A549 (cell line): Measurements from ENCODE around the gene COPZ2. TPM values are rescaled to one million over a fixed set of nuclear protein-coding genes. Genes with fewer than 3 reads are reported as not detected.
"Not testable (repeated sequence)": the region's sequence is repeated elsewhere in the genome, so short reads cannot be mapped to it uniquely, and the experiment has no call there.

Source experiments
- ATAC-seq, 2 experiments: fragments of 200-7000 bp in 1 of 2; fragments of >200 bp in 1 of 2; cut with Nextera tagmentation in 1 of 2; cut with Tn5 transposase in 1 of 2; 3 replicates each; pipeline versions ENCODE4 v1.8.0 to v1.9.1; 2018 to 2020; ENCODE audit warnings: mild to moderate bottlenecking in 1 of 2, moderate library complexity in 1 of 2
- CTCF ChIA-PET: fragments of 300-600 bp; sonication (Branson Sonifier 250); formaldehyde crosslinking; extraction: SDS; loops from one replicate; lab custom pipeline; 2021; ENCODE audit warnings: antibody characterized with exemption, inconsistent platforms; lab: Yijun Ruan, JAX
- POLR2A ChIA-PET: fragments of 350-600 bp; formaldehyde crosslinking; extraction: SDS; loops from one replicate; lab custom pipeline; 2021; ENCODE audit warnings: antibody characterized with exemption, inconsistent platforms; lab: Yijun Ruan, JAX
- DNase-seq, 2 experiments: peaks; one replicate each; pipeline versions ENCODE4 v3.0.0 to v3.0.0-alpha.2; 2011 to 2016; ENCODE audit warnings: low read depth in 1 of 2, low spot score in 1 of 2
- FAIRE-seq: peaks from 2 replicates; lab custom pipeline; 2011; peaks lifted over from hg19 to GRCh38; lab: Jason Lieb, UNC
- H3K27ac ChIP-seq, 2 experiments: fragments of >200 bp; sonication (Bioruptor Twin); formaldehyde crosslinking; 3 replicates each; pipeline ENCODE4 v1.5.1; 2016 to 2017
- H3K4me1 ChIP-seq: fragments of >200 bp; sonication (Bioruptor Twin); formaldehyde crosslinking; 3 replicates; pipeline ENCODE4 v1.6.1; 2016
- H3K4me2 ChIP-seq: fragments of >200 bp; sonication (Bioruptor Twin); formaldehyde crosslinking; 3 replicates; pipeline ENCODE4 v1.6.1; 2016
- H3K4me3 ChIP-seq: fragments of >200 bp; sonication (Bioruptor Twin); formaldehyde crosslinking; 3 replicates; pipeline ENCODE4 v1.5.1; 2016
- H3K9me3 ChIP-seq: fragments of >200 bp; sonication (Bioruptor Twin); formaldehyde crosslinking; 3 replicates; pipeline ENCODE4 v1.6.1; 2016
- ATOH8 ChIP-seq: fragments of 250-450 bp; sonication (Bioruptor Pico); IDR thresholded peaks from 2 replicates; pipeline ENCODE4 v1.5.0; 2020; ENCODE audit warnings: low read depth, mild to moderate bottlenecking, moderate library complexity
- CBX2 ChIP-seq: fragments of 200-600 bp; sonication (generic); IDR thresholded peaks from 2 replicates; pipeline ENCODE4 v1.6.1; 2016; ENCODE audit warnings: low read depth, mild to moderate bottlenecking, borderline replicate concordance
- CBX8 ChIP-seq: fragments of 200-600 bp; sonication (generic); IDR thresholded peaks from 2 replicates; pipeline ENCODE4 v1.6.1; 2016
- CTCF ChIP-seq: fragments of >200 bp; sonication (Bioruptor Twin); formaldehyde crosslinking; IDR thresholded peaks from 3 replicates; pipeline ENCODE4 v1.5.1; 2016
- FOXS1 ChIP-seq: fragments of 250-450 bp; sonication (Bioruptor Pico); IDR thresholded peaks from 2 replicates; pipeline ENCODE4 v1.5.0; 2020; ENCODE audit warnings: mild to moderate bottlenecking, moderate library complexity
- MAFK ChIP-seq: fragments of 450-650 bp; IDR thresholded peaks from 2 replicates; pipeline ENCODE4 v1.6.1; 2014; ENCODE audit not compliant: partially characterized antibody
- MAZ ChIP-seq: fragments of 150-350 bp; IDR thresholded peaks from 2 replicates; pipeline ENCODE4 v1.6.1; 2014; ENCODE audit warnings: antibody characterized with exemption, low read depth, low read length, borderline replicate concordance
- NR3C1 ChIP-seq: fragments of >200 bp; sonication (Bioruptor Twin); formaldehyde crosslinking; IDR thresholded peaks from 3 replicates; pipeline ENCODE4 v1.6.1; 2017
- RAD21 ChIP-seq, 2 experiments: fragments of >200 bp in 1 of 2; sonication (Bioruptor Twin) in 1 of 2; formaldehyde crosslinking in 1 of 2; IDR thresholded peaks in 1 of 2; conservative IDR thresholded peaks in 1 of 2; 2 replicates in 1 of 2; 3 replicates in 1 of 2; pipeline ENCODE4 v1.6.1; 2012 to 2018; ENCODE audit warnings: inconsistent platforms in 1 of 2
- RARB ChIP-seq: fragments of 250-450 bp; sonication (Bioruptor Pico); IDR thresholded peaks from 2 replicates; pipeline ENCODE4 v1.8.0; 2021; ENCODE audit warnings: mild to moderate bottlenecking, moderate library complexity
- REST ChIP-seq: fragments of 200-600 bp; sonication (generic); IDR thresholded peaks from 2 replicates; pipeline ENCODE4 v1.6.1; 2016; ENCODE audit warnings: antibody characterized with exemption, mild to moderate bottlenecking, moderate library complexity
- SMC3 ChIP-seq: fragments of >200 bp; sonication (Bioruptor Twin); formaldehyde crosslinking; IDR thresholded peaks from 3 replicates; pipeline ENCODE4 v1.6.1; 2018; ENCODE audit warnings: inconsistent platforms
- WGBS: methylation state at CpG from one replicate; pipeline ENCODE4 v1.1.6; 2017; ENCODE audit errors: missing lambda C conversion rate; 5-methylcytosine and 5-hydroxymethylcytosine counted together
- polyA plus RNA-seq, 4 experiments: library from polyadenylated mRNA; depleted of rRNA in 3 of 4; stranded (reverse); fragments of >200 nt; fragmentation: RNase III in 1 of 4; extraction: RNeasy Plus Mini Kit Qiagen cat#74134 plus additional on column Dnase treatment in 1 of 4; gene quantifications; 2 replicates in 3 of 4; 3 replicates in 1 of 4; pipeline ENCODE4 v1.2.3, GENCODE V29; 2011 to 2017

COPZ2 gene
- polyA plus RNA-seq, 2 of the 4 experiments (the other 2 are of a cell fraction), result 10.6 to 19.3 TPM

- TF ChIP-seq REST, result no peak
- TF ChIP-seq SMC3, result no peak
- no peak for TF ChIP-seq NR3C1
- no peak for TF ChIP-seq CBX2
- no peak for TF ChIP-seq RARB
- TF ChIP-seq CBX8, result no peak
- no peak for TF ChIP-seq RAD21 (conservative IDR thresholded peaks at IDR 0.05 in 1 of 2, IDR thresholded peaks at IDR 0.05 in 1 of 2)
These were observed 44.3 kb upstream of the COPZ2 start (continued) for GRCh38 chr17:48081858-48082257.

- not testable (repeated sequence) for H3K4me1 ChIP-seq, H3K27ac ChIP-seq, ATAC-seq, FAIRE-seq, H3K4me2 ChIP-seq, DNase-seq, H3K4me3 ChIP-seq, H3K9me3 ChIP-seq
- ChIA-PET POLR2A (interaction anchor here (0.6 to 1.3 kb wide), 2 partner anchors 29 to 51 kb away, joined by 5 read pairs; partner anchors contain the start of gene NFE2L1), CTCF (interaction anchor here (1.2 to 36.2 kb wide), 5 partner anchors 10 to 29 kb away, joined by 3 to 1398 read pairs (median 43); partner anchors contain the start of genes COPZ2 and NFE2L1)
- WGBS, result 93% methylated on average over 10 of the region's 10 CpGs
These were observed 39.6 kb upstream of the COPZ2 start for GRCh38 chr17:48077152-48077551.

GRCh38 chr17:48074322-48075081, 36.9 kb upstream of the COPZ2 start:
- POLR2A ChIA-PET, result interaction anchor here (1.0 to 1.7 kb wide), 2 partner anchors 26 to 48 kb away, joined by 3 to 7 read pairs; partner anchors contain the start of gene NFE2L1
- H3K9me3 ChIP-seq, result no peaks in the 10 kb centered on the region
- CTCF ChIA-PET, result interaction anchor here (0.6 to 36.2 kb wide), 30 partner anchors 9 to 804 kb away, joined by 3 to 1398 read pairs (median 4); partner anchors contain the start of genes COPZ2 and NFE2L1
- peak; percentile 91 to 92 for ATAC-seq
- no peaks in the 10 kb centered on the region for H3K4me1 ChIP-seq
- FAIRE-seq, result no peak
- H3K4me3 ChIP-seq, result no peak overlapping the region
- TF ChIP-seq CTCF (peak; percentile 96), FOXS1 (CRISPR knock-in tag) (no peak), ATOH8 (CRISPR knock-in tag) (no peak), SMC3 (peak; percentile 91), RAD21 (conservative IDR thresholded peaks at IDR 0.05 in 1 of 2, IDR thresholded peaks at IDR 0.05 in 1 of 2) (peak; percentile 83 to 88), MAFK (no peak), RARB (no peak), MAZ (no peak)
- no peak overlapping the region for H3K27ac ChIP-seq
- H3K4me2 ChIP-seq, result no peak overlapping the region
- DNase-seq, result peak; percentile 72 to 80
- WGBS, result 65% methylated on average over 7 of the region's 7 CpGs

- not testable (repeated sequence) for H3K4me1 ChIP-seq, ATAC-seq, H3K4me3 ChIP-seq, H3K27ac ChIP-seq, FAIRE-seq, H3K9me3 ChIP-seq, DNase-seq, H3K4me2 ChIP-seq
- WGBS, result 94% methylated on average over 5 of the region's 5 CpGs
- POLR2A ChIA-PET, result interaction anchor here (0.8 to 1.7 kb wide), 2 partner anchors 26 to 47 kb away, joined by 6 to 7 read pairs; partner anchors contain the start of gene NFE2L1
- CTCF ChIA-PET, result interaction anchor here (0.5 to 36.2 kb wide), 14 partner anchors 10 to 805 kb away, joined by 3 to 1398 read pairs (median 6); partner anchors contain the start of genes COPZ2 and NFE2L1
These were observed 36.0 kb upstream of the COPZ2 start for GRCh38 chr17:48073566-48074094.

- H3K4me3 ChIP-seq, H3K9me3 ChIP-seq, ATAC-seq, DNase-seq, FAIRE-seq, H3K4me2 ChIP-seq, H3K27ac ChIP-seq, H3K4me1 ChIP-seq: not testable (repeated sequence)
- ChIA-PET POLR2A (interaction anchor here (1.2 kb wide), 1 partner anchor 25 kb away, joined by 3 read pairs; the partner anchor contains the start of gene NFE2L1), CTCF (interaction anchor here (0.7 to 36.2 kb wide), 9 partner anchors 8 to 520 kb away, joined by 3 to 1398 read pairs (median 7); partner anchors contain the start of genes COPZ2 and NFE2L1)
- WGBS, result 90% methylated on average over 9 of the region's 9 CpGs
These were observed 35.2 kb upstream of the COPZ2 start for GRCh38 chr17:48072811-48073210.
